GM19240 (cell line): Measurements from ENCODE around the gene SEPTIN8.

Experiments used
- DNase-seq: peaks from one replicate; pipeline ENCODE4 v3.0.0; 2011; ENCODE audit warnings: low spot score; ENCODE audit not compliant: insufficient read length

SEPTIN8 gene

DNA sequence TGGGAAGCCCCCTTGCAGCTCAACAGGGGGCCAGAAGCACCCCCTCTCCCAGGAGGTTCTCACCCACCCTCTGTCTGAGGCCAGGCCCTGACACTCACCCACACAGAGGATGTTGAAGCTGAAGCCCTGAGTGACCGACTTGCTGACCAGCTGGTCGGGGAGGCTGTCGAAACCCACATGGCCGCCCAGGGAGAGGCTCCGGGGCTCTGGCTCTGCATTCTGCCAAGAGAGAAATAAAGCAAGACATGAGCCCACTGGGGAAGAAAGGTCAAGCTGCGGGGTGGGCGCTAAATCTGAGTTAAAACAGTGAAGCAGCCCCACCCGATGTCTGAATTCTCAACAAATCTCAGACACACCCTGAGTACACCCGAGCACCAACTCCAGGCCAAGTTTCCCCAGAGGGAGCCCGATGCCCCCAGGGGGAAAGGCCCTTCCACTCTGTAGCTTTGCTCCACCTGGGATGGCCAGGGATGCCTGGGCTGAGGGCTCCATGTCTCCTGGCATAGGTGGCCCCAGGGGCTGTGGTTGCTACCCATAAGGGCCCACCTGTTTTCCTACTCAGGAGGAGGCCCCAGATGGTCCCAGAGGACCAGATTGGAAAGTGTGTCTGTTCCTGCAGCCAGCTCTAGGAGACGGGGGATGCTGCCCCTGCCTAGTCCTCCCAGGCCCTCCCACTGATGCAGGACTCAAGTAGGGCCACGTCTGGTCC is 11.6 kb downstream of the SEPTIN8 start:
- DNase-seq: no peak

DNA sequence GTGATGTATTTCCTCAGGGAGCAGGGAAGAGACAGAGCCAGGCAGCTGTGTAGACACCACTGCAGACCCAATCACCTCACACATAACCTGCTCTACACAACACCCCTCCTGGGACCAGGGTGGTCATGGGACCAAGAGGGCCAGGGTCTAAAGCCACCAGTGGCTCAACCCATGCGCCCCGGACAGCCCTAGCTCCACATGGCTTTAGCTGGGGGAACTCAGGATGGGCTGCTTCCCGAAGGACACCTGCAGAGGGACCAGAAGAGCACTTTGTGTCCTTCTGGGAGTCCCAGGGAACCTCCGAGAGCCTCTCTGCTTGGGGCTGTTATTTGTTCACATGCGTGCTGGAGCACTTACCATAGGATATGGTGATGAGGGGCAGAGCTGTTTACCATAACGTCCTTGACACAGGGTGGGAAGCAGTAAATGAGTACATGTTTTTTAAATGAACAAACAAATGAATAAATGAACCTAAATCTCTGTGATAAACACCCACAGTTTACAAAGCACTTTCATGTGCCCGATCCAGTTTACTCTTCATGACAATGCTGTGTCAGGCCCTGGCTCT is 12.3 kb downstream of the SEPTIN8 start:
- DNase-seq: no peak

DNA sequence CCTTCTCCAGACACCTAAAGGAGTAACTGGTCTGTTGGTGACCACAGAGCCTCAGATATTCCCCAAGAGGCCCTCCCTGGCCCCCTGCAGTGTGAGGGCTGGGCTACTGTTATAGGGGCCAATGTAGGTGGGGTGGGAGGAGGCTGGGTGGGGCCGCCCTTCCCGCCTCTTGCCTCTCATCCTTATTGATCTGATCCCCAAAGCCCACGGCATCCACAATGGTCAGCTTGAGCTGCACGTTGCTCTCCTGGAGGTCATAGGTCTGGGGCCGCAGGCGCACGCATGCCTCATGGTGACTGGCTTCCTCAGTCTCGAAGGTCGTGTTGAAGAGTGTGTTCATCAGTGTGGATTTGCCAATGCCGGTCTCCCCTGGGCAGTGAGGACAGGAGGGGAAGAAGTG is 13.0 kb downstream of the SEPTIN8 start:
- no peak for DNase-seq

DNA sequence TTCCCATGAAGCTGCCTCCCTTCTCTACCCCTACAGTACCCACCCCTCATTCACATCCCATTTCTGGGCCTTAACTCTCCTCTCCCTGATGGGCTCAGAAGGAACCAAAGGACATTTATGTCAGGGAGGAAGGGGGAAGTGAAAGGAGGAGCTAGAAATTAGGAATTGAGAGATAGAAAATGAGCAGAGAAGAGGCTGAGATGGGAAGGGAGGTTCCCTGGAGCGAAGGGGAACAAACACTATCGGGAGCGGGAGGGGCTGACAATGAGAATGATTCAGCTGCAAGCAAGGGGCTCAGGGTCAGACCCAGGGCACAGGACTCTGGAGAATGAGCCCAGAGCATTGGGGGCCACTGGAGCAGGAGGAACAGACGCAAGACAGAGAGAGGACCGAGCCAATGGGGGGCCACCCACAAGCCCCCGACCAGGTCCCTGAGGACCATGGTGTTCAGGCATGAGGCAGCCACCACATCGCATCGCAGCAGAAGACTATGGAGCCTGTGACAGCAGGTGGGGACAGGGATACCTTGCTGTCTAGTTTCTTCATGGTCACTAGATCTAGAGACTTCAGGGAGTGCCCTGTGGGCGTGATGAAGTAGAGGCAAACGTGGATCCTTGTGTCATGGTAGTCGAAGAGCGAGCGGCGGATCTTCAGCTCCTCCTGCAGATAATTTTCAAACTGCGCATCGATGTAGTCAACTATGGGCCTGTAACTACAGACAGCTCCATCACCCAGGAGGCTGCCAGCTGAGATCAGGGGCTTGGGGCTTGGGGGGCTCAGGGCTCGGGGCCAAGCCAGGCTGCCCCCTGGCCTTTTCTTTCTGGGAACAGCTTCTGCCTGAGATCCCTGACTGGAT is 13.6 kb downstream of the SEPTIN8 start:
- DNase-seq: no peak

DNA sequence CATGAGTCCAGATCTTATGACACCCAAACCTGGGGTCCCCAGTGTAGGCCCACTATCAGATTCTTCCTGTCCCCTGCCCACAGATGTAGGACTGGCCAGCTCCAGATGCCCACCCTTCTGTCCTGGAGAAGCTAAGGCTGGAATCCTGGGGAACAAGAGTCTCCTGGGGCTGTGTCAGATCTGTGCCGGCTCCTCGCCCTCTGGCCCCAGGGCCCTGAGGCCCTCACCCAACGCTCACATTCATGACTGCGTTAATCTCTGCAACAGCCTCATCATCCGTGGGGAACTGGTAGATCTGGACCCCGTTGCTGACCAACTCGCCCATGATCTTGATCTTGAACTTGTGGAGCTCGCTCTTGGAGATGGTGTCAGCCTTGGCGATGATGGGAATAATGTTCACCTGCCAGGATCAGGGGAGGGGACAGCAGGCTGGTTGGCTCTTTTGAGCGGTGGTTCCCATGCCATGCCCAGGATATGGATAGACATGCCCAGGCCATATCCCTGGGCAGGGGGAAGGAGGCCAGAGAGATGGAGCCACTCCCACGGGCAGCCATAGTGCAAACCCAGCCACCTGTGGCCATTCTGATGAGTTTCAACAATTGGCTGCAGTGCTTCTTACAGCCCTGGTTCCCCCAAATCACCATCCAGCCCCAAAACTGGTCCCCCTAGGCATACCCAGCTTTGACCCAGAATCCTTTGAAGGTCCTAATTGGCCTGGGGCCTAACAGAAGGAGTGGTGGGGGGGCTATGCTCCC is 14.6 kb downstream of the SEPTIN8 start:
- no peak for DNase-seq

GRCh38 chr5:132761321-132762240 is 15.5 kb downstream of the SEPTIN8 start:
- no peak for DNase-seq

GRCh38 chr5:132760601-132761317 is 16.3 kb downstream of the SEPTIN8 start:
- no peak for DNase-seq

DNA sequence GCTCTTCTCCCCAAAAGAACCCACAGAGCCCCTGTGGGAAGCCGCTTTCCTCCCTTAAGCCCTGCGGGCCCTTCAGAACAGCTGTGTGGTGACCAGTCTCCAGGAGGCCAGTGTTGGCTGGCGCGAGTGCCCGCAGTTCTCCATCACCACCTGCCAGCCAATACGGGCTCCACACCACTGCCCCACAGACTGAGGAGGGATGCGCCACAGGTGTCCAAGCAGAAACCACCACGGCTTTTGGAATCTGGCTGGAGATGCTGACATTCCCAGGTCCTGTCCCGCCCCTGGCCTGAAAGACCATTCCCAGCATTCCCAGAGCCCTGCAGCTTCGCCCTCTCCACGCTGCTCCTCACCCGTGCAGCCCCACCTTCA is 17.0 kb downstream of the SEPTIN8 start:
- DNase-seq: no peak

GRCh38 chr5:132759114-132760048 is 17.7 kb downstream of the SEPTIN8 start:
- no peak for DNase-seq

DNA sequence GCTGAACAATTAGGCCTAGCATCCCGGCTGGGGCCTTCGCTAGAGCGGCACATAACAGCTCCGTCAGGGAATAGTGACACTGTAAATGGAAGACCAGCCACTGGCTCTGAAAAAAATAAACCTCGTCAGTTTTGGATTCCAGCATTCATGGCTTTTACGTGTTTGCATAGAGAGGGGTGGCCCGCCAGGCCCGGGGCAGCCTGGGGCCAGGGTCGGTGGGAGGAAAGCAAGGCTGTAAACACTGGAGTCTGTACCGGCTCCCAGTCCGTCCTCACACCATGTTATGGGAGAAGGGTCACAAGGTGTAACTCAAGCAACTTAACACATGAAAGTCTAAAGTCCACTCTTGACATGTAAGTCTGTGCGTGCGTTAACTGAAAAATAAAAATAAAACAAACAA is 18.6 kb downstream of the SEPTIN8 start:
- no peak for DNase-seq

DNA sequence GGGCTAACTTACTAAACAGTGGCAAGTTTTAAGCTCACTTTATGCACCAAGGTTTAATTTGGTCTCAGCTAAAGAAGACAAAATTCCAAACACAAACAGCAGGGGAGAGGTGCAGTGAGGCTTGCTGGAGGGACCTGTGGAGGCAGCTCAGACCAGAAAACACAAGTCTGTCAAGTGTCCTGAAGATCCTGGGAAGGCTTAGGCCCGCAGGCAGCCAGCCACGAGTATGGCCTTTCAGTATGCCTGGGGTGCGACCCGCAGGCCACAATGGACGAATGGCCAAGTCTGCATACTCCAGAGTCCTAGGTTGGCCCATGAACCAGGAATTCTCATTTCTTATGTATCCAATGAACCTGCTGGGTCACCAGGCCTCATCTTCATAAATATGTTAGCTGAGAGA is 20.5 kb downstream of the SEPTIN8 start:
- no peak for DNase-seq

- no peak for DNase-seq
These were observed 22.1 kb downstream of the SEPTIN8 start for GRCh38 chr5:132754947-132755346.

GRCh38 chr5:132754111-132754510 is 22.9 kb downstream of the SEPTIN8 start:
- no peak for DNase-seq

DNA sequence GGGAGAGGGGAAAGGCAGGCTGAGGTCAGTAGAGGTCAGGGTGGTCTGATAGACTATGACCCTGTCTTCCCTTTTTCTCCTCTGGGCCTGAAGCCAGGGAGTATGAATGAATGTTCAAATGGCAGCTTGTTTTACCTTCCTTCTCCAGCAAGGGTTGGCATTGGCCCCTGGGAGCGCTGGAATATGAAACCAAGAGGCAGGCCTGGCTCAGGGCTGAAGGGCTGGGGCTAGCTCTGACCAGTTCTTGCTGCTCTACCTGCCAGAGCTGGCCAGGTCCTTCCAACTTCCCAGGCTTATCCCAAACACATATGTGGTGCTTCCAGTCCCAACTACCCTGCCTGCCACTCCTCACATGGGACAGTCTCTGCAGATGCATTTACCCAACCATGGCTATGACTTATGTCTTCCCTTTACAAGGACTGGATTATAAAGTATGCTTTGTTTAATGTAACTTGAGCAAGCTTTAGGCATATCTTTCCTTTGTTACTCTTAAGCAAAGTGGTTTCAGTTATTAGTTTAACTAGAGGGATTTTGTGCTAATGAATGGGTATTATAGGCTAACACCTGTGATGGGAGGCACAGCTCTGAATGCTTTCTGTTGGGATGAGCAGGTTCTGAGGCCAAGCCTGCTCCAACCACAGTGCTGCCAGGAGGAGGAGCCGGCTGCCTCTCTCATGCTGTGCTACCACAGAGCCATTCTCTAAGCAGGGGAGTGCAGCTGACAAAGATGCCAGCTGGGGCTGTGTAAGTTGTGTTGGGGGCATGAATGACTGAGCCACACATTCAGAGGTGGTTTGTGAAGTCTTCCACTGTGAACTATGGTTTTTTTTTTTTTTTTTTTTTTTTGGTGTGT is 23.7 kb downstream of the SEPTIN8 start:
- no peak for DNase-seq

DNA sequence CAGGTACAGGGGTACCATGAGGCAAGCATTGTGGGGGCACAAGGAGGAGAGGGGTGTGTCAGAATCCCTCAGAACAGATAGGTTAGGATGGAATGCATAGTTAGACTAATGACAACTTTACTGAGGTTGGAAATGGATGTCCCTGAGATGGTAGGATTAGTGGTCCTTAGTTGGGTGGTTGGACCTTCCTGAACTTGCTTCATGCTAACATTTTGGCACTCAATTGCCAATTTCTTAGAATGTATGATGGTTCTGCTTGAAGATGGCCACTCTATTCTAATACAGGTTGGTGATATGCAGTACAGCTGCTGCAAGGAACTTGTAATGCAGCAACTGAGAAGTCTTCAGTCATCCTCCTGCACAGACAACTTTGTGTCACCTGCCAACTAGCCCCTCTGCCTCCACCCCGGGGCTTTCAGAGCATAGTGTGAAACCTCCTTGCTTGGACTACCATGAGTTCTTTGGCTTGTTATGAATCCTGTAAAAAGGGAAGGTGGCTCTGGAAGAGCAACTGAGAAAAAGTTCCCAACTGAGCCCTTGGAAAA is 24.4 kb downstream of the SEPTIN8 start:
- no peak for DNase-seq

GRCh38 chr5:132751971-132752580 is 25.0 kb downstream of the SEPTIN8 start:
- no peak for DNase-seq

- DNase-seq: no peak
These were observed 25.6 kb downstream of the SEPTIN8 start for GRCh38 chr5:132751444-132751843.
